Endometrial microvascular endothelial cells (primary cell): ENCODE data around the gene UNC5B. TPM values are rescaled to one million over a fixed set of nuclear protein-coding genes. Genes with fewer than 3 reads are reported as not detected.

Experiments
- in situ Hi-C: cut with HindIII; loops from 2 replicates; pipeline ENCODE4 v1.10.0; 2017; ENCODE audit warnings: low sequenced_read_pairs, low pct_unique_long_range_greater_than_20kb; ENCODE audit errors: inconsistent ontology term
- total RNA-seq: library from RNA; depleted of rRNA; stranded (reverse); fragments of >200 nt; gene quantifications from one replicate; pipeline ENCODE4 v1.2.3, GENCODE V29; 2015; ENCODE audit errors: inconsistent ontology term

The UNC5B gene
- total RNA-seq, result 7.2 TPM

DNA sequence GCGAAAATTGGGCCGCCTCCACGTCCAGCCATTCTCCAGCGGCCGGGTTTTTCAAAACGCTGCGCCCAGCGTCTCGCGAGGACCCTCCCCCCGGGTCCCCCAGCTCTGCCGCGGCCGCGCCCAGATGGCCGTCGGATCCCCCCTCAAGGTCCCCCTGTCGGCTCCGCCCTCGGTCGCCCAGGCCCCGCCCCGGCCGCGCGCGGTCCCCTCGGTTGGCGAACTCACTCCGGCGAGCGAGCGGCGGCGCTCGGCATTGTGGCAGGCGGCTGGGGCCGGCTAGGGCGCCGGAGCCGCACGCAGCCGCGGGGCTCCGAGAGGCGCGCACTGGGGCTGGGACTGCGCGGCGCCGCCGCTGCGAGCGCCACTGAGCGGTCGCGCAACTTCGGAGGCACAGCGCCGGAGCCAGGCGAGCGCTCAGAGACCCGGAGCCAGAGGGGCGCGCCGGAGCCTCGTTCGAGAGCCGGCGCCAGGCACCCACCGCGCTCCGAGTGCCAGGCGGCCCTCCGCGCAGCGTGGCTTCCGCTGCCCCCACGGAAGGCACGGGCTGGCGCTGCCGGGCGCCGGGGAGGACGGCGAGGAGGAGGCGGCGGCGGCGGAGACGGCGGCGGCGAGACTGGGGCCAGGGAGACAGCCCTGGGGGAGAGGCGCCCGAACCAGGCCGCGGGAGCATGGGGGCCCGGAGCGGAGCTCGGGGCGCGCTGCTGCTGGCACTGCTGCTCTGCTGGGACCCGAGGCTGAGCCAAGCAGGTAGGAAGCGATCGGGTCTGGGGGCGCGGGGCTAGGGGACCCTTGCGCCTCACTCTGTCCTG lies at the start of gene UNC5B:
Gene UNC5B, plus strand, starts transcription at position 253 of the 809 bp plus-strand sequence. Its CDS starts 416 bp downstream, at position 669.
- in situ Hi-C loops, result no loop called here

DNA sequence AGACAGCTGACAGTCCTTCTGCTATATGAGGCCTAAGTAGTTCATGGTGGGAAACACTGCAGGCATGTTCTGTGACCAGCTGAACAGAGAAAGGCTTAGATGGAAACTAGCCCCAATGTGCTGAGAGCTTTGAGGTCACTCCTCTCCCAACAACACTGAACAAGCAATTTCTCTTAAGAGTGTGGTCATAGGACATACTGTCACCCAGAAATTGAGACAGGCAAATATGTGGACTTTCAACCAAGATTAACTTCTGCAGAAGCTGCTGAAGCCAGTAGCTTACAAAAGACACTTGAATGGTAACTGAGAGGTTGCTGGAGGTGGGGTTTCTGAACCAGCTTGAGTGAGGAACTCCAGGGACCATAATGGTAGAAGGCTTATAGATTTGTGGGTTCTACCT lies 38.9 kb upstream of the UNC5B start:
- in situ Hi-C loops, result no loop called here

GRCh38 chr10:71176661-71177060 lies 35.7 kb upstream of the UNC5B start:
- in situ Hi-C loops, result no loop called here

DNA sequence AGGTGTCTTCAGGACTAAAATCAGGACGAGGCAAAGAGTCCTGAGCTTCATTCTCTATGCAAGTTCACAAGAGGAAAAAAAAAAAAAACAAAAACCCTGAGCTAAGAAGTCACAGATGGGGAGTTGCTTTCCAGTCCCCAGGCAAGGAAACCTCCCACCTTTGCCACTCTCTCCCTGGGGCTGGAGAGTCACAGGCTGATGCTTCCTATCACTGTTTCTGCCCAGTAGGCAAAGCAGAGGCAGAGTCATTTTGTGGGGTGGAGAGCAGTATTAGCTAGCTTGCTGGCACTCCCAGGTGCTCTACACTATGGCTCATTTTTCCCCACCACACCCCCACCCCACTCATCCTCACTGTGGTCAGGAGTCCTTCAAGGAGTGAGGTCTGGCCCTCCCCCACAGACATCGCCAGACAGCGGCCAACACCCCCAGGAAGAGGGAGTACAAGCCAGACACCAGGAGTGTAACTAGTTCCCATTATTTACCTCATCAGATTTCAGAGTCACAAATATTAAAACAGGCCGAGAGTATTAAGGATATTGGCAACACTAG lies 34.6 kb upstream of the UNC5B start:
- in situ Hi-C loops, result no loop called here

DNA sequence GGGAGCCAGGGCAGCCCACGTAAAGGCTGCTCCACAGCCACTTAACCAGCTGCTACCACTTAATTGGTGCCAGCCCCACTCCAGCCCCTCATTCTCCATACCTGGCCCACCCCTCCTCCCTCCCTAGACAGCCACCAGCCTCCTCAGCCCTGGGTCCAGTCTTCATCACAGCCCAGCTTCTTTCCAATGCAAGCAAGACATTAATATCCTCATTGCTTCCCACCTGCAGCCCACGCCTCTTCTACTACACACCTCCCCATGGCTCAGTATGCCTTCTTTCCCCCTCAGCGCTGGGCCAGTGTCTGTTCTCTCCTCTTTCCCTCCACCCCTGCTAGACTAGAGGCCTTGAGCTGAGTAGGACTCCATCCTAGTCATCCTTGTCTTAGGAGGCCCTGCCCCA lies 33.5 kb upstream of the UNC5B start:
- in situ Hi-C loops, result no loop called here

DNA sequence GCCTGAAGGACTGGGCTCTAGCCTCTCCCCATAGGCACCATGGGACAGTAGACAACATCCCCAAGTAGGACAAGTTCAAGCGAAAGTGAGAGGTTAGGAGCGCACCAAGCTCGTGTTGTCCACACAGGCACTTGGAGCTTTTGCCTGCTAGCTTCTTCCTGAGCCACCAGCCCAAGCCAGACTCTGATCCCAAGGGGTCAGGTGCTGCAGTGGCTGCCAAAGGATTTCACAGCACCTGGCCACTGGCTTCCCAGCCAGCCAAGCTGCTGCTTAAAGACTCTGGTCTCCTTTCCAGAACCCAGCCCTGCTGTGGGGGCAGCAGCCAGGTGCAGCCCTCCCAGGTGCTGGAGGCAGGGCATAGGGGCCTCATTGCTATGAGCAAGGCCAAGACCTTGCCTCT lies 33.0 kb upstream of the UNC5B start:
- in situ Hi-C loops, result no loop called here

GRCh38 chr10:71184421-71184820 lies 27.9 kb upstream of the UNC5B start:
- in situ Hi-C loops, result no loop called here

DNA sequence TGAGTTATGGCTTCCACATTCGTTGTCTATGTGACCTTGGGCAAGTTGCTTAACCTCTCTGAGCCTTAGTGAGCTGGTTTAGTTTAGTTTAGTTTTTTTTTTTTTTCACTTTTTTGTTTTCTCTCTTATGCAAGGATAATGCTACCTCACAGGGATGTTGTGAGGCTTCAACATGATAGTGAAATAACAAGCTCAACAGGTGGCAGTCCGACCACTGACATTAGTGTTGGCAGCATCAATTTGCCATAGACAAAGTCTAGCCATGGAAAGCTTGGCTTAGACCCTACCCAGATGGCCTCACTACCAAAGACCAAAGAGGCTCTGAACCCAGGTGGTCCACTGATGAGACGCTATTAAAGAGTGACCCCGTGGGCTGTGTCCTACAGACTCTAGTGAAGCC lies 27.2 kb upstream of the UNC5B start:
- in situ Hi-C loops, result no loop called here

DNA sequence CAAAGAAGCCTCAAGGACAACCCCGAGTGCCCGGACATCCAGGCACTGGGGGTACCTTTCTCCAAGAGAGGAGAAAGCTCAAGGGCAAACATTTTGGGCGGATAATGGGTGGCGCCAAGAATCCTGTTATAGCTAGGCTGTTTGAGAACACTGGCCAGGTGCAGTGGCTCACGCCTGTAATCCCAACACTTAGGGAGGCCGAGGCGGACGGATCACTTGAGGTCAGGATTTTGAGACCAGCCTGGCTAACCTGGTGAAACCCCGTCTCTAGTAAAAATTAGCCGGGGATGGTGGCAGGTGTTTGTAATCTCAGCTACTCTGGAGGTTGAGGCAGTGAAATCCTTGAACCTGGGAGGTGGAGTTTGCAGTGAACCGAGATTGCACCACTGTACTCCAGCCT lies 25.2 kb upstream of the UNC5B start:
- in situ Hi-C loops, result no loop called here

DNA sequence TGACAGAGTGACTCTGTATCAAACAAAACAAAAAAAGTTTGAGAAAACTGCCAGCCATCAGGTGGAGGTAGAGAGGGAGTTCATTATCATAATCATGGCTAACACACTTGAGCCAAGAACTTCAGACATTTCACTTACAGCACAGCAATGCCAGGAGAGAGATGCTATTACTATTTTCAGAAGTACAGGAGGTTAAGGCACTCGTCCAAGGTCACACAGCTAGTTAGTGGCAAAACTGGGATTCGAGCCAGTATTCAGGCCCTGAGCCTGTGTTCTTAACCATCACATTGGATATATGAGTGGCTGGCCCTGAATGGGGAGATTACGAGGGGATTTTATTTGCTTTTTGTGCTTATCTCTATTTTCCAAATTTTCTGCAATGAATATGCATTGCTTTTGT lies 24.8 kb upstream of the UNC5B start:
- in situ Hi-C loops, result no loop called here

DNA sequence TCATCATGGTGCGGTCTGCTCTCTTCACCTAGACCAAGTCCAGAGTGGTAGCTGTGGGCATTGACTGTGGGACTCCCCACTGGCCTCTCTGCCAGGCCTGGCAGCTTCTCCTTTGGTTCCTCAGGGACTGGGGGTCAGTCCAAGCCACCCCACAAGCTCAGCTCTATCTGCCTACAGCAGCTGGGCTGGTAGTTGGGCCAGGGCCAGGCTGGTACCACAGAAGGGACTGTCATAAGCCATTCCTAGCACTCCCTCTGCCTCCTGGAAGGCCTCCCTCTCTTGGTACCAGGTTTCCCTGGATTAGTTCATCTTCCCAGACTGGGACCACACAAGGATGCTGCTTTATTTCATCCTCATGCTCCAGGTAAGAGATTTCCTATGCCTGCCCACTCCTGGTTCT lies 24.2 kb upstream of the UNC5B start:
- in situ Hi-C loops, result no loop called here

GRCh38 chr10:71191019-71191418 lies 21.4 kb upstream of the UNC5B start:
- in situ Hi-C loops, result no loop called here

DNA sequence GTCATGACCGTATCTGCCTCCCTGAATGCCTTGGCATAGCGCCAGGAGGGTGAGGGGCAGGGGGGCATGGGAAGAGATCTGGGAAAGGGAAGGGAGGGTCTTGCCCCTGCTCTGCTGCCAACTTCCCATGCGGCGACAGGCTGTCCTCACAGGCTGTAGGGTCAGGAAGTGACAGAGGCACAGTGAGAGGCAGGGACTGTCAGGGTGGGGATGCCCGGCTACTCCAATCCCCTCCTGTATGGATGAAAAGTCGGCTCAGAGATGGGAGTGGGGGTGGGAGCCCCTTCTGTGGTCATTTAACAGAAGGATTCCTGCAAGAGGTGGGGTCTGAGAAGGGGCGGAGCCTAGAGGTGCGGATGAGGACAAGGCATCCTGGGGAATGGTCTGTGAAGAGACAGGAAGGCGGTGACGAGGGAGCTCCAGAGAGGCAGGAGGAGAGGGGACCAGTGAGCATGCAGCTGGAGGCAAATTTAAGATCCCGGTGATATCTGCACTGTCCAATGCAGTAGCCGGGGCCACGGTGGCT lies 20.8 kb upstream of the UNC5B start:
- in situ Hi-C loops, result no loop called here

DNA sequence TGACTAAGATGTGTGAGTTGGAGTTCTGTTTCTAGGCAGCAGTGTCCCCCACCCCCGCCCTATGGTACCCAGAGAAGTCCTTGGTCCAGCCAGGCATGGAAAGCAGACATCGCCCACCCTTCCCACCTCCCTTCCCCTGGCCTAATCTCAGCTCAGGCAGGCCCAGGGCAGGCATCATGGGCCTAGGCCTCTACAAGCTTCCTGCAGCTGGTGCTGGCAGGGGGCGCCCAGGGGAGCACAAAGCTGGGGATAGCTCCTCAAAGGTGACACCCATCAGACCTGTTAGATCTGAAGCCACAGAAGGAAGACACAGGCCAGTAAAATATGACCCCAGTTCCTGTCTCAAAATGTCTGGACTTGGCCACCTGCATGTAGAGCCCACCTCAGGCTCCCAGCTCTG lies 18.9 kb upstream of the UNC5B start:
- in situ Hi-C loops, result no loop called here

GRCh38 chr10:71197955-71198354 lies 14.4 kb upstream of the UNC5B start:
- in situ Hi-C loops, result no loop called here

GRCh38 chr10:71201849-71202248 lies 10.5 kb upstream of the UNC5B start:
- in situ Hi-C loops, result no loop called here

- in situ Hi-C loops, result no loop called here
Observed at GRCh38 chr10:71202314-71202713, 10.1 kb upstream of the UNC5B start.

GRCh38 chr10:71203124-71203523 lies 9.2 kb upstream of the UNC5B start:
- in situ Hi-C loops, result no loop called here

- in situ Hi-C loops, result no loop called here
Observed at GRCh38 chr10:71203716-71204115, 8.7 kb upstream of the UNC5B start.

DNA sequence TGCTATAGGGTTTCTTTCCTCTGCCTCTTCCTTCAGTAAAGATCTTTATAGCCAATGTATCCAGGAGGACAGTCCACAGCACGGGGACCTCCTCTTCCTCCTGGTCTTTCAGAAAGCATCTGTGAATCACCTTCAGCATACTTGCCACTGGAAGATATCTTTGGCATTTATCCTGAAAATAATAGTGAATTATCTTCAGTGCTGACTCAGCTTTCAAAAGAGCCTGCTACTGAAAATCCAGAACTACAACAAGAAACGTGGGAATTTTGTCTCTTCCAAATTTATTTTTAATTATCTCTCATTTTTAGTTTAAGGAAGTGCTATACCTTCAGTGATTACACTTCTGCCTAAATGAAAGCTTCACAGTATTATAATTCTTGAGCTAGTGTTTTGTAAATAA lies 7.6 kb upstream of the UNC5B start:
- in situ Hi-C loops, result no loop called here
